Endothelial cell of umbilical vein (primary cell): ENCODE measurements around the gene FHIT. TPM values are rescaled to one million over a fixed set of nuclear protein-coding genes. Genes with fewer than 3 reads are reported as not detected.
"Not testable (repeated sequence)": the region's sequence is repeated elsewhere in the genome, so short reads cannot be mapped to it uniquely, and the experiment has no call there.

Experiments used
- BruUV-seq: library from RNA; stranded (reverse); fragments of 400-500 nt; replicated peaks from 2 replicates; lab custom pipeline; 2021; lab: Mats Ljungman, UMichigan
- CTCF ChIA-PET: fragments of 300-600, 350-600 bp; sonication (Branson Sonifier 250); formaldehyde crosslinking; loops from one replicate; lab custom pipeline; 2021; ENCODE audit warnings: antibody characterized with exemption, inconsistent platforms; lab: Charles Lee
- POLR2A ChIA-PET: fragments of 300-600, 350-600 bp; sonication (Branson Sonifier 250); formaldehyde crosslinking; loops from one replicate; lab custom pipeline; 2021; ENCODE audit warnings: antibody characterized with exemption, inconsistent platforms; lab: Charles Lee
- DNase-seq: peaks from one replicate; pipeline ENCODE4 v3.0.0-alpha.2; 2011; ENCODE audit warnings: low read depth, low spot score
- FAIRE-seq: peaks from 2 replicates; lab custom pipeline; 2011; peaks lifted over from hg19 to GRCh38; lab: Jason Lieb, UNC
- H2AFZ ChIP-seq: 2 replicates; pipeline ENCODE4 v1.6.0; 2012; ENCODE audit warnings: low read depth, low read length, control low read depth, inconsistent platforms
- H3K27ac ChIP-seq: 2 replicates; pipeline ENCODE4 v1.5.1; 2011; ENCODE audit warnings: low read depth, mild to moderate bottlenecking, control low read depth, low read length, moderate library complexity; ENCODE audit not compliant: insufficient read depth
- H3K27me3 ChIP-seq, 2 experiments: 2 replicates each; pipeline versions ENCODE4 v1.6.0 to v1.6.1; 2011; ENCODE audit warnings: low read length in 2 of 2, mixed read lengths in 1 of 2; ENCODE audit not compliant: control insufficient read depth in 2 of 2, insufficient read depth in 2 of 2
- H3K36me3 ChIP-seq, 2 experiments: 2 replicates in 1 of 2; 3 replicates in 1 of 2; pipeline ENCODE4 v1.5.1; 2011; ENCODE audit warnings: low read length in 2 of 2, mild to moderate bottlenecking in 1 of 2, moderate library complexity in 1 of 2; ENCODE audit not compliant: control insufficient read depth in 2 of 2, insufficient read depth in 2 of 2; ENCODE audit errors: extremely low read depth in 1 of 2
- H3K4me1 ChIP-seq: 3 replicates; pipeline ENCODE4 v1.5.1; 2011; ENCODE audit warnings: mild to moderate bottlenecking, low read length; ENCODE audit not compliant: control insufficient read depth, insufficient read depth; ENCODE audit errors: extremely low read depth
- H3K4me2 ChIP-seq: 2 replicates; pipeline ENCODE4 v1.6.1; 2011; ENCODE audit warnings: low read length, control low read depth, mixed read lengths; ENCODE audit not compliant: insufficient read depth
- H3K4me3 ChIP-seq, 3 experiments: fragments of 200-600 bp in 1 of 3; sonication (generic), shearing (Covaris generic) in 1 of 3; replicated peaks in 1 of 3; 2 replicates each; pipeline ENCODE4 v1.5.1; 2011 to 2016; ENCODE audit warnings: control low read depth in 3 of 3, low read length in 3 of 3, mild to moderate bottlenecking in 2 of 3, inconsistent platforms in 1 of 3, low read depth in 1 of 3, moderate library complexity in 1 of 3; ENCODE audit not compliant: insufficient read depth in 1 of 3
- H3K79me2 ChIP-seq: 2 replicates; pipeline ENCODE4 v1.6.0; 2012; ENCODE audit warnings: low read length, inconsistent platforms; ENCODE audit not compliant: control insufficient read depth, insufficient read depth
- H3K9ac ChIP-seq: replicated peaks from 2 replicates; pipeline ENCODE3; 2011; ENCODE audit warnings: low read length, control low read depth; ENCODE audit not compliant: insufficient read depth; ENCODE audit errors: extremely low read depth
- H3K9me1 ChIP-seq: replicated peaks from 3 replicates; pipeline ENCODE4 v1.6.0; 2011; ENCODE audit warnings: mild to moderate bottlenecking, low read length; ENCODE audit not compliant: control insufficient read depth, insufficient read depth; ENCODE audit errors: extremely low read depth
- H3K9me3 ChIP-seq: replicated peaks from 2 replicates; pipeline ENCODE4 v1.5.1; 2012; ENCODE audit warnings: low read length, inconsistent platforms; ENCODE audit not compliant: control insufficient read depth, insufficient read depth
- H4K20me1 ChIP-seq: replicated peaks from 2 replicates; pipeline ENCODE3; 2011; ENCODE audit warnings: mild to moderate bottlenecking, low read length; ENCODE audit not compliant: control insufficient read depth, insufficient read depth; ENCODE audit errors: extremely low read depth
- CTCF ChIP-seq, 2 donors: IDR thresholded peaks; 1 replicate in 1 of 2; 2 replicates in 1 of 2; pipeline ENCODE4 v1.5.1; 2011; ENCODE audit warnings: low read length in 2 of 2, mild to moderate bottlenecking in 2 of 2, moderate library complexity in 2 of 2, control low read depth in 1 of 2, inconsistent platforms in 1 of 2, low read depth in 1 of 2; ENCODE audit not compliant: insufficient read depth in 1 of 2; ENCODE audit errors: extremely low read depth in 1 of 2
- EZH2 ChIP-seq: IDR thresholded peaks from 2 replicates; pipeline ENCODE4 v1.6.1; 2012; ENCODE audit warnings: borderline replicate concordance, low read depth, mild to moderate bottlenecking, moderate library complexity, low read length, inconsistent platforms; ENCODE audit not compliant: severe bottlenecking
- FOS ChIP-seq: IDR thresholded peaks from 2 replicates; pipeline ENCODE4 v1.6.1; 2011; ENCODE audit warnings: mild to moderate bottlenecking, low read length, moderate library complexity, borderline replicate concordance; ENCODE audit not compliant: insufficient read depth
- GATA2 ChIP-seq: IDR thresholded peaks from 2 replicates; pipeline ENCODE4 v1.7.0; 2011; ENCODE audit warnings: low read depth, mild to moderate bottlenecking, moderate library complexity, mixed read lengths, low read length; ENCODE audit not compliant: insufficient read length, insufficient read depth
- JUN ChIP-seq: IDR thresholded peaks from 2 replicates; pipeline ENCODE4 v1.6.1; 2011; ENCODE audit warnings: borderline replicate concordance, low read depth; ENCODE audit not compliant: insufficient read length, insufficient read depth
- MAX ChIP-seq: IDR thresholded peaks from 2 replicates; pipeline ENCODE4 v1.6.1; 2011; ENCODE audit not compliant: insufficient read depth, insufficient read length
- MYC ChIP-seq: IDR thresholded peaks from one replicate; pipeline ENCODE4 v1.6.1; 2011; ENCODE audit warnings: mild to moderate bottlenecking, low read depth, low read length
- POLR2A ChIP-seq: IDR thresholded peaks from 2 replicates; pipeline ENCODE4 v1.6.1; 2012; ENCODE audit warnings: low read depth, mild to moderate bottlenecking, control low read depth, low read length
- POLR2AphosphoS5 ChIP-seq: IDR thresholded peaks from 2 replicates; pipeline ENCODE4 v1.6.1; 2012; ENCODE audit warnings: low read depth, mild to moderate bottlenecking, control low read depth, low read length, moderate library complexity; ENCODE audit not compliant: insufficient read depth
- dilution Hi-C: fragments of 300-500 bp; cut with MboI; formaldehyde crosslinking; loops from one replicate; pipeline ENCODE4 v1.15.0; 2019; ENCODE audit warnings: low sequenced_read_pairs; ENCODE audit not compliant: extremely low pct_ligation_motif_present
- intact Hi-C: fragments of 100-400 bp; cut with micrococcal nuclease; formaldehyde crosslinking; loops from one replicate; pipeline ENCODE4 v1.10.0; 2022
- polyA plus RNA-seq, 4 experiments: library from polyadenylated mRNA; depleted of rRNA in 3 of 4; stranded (reverse) in 3 of 4; unstranded in 1 of 4; fragments of >200 nt; gene quantifications; 2 replicates each; pipeline versions ENCODE4 v1.2.1 to v1.2.3, GENCODE V29; 2011 to 2012; ENCODE audit warnings: missing spikeins in 1 of 4
- total RNA-seq: library from RNA; stranded (reverse); gene quantifications from 2 replicates; pipeline ENCODE4 v1.2.3, GENCODE V29; 2021

The FHIT gene
- total and polyA plus RNA-seq, 2 donors (not counting 3 experiments of a cell fraction or from before 2014, with no cell fraction given), result 0.47 to 2.2 TPM

DNA sequence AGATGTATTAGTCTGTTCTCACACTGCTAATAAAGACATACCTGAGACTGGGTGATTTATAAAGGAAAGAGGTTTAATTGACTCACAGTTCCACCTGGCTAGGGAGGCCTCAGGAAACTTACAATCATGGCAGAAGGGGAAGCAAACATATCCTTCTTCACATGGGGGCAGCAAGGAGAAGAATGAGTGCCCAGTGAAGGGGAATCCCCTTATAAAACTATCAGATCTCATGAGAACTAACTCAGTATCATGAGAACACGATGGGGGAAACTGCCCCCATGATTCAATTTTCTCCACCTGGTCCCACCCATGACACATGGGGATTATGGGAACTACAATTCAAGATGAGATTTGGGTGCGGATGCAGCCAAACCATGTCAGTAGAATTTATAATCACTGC is 1316.7 kb downstream of the FHIT start:
- BruUV-seq, DNase-seq, H2AFZ ChIP-seq, H3K27me3 ChIP-seq, H3K4me3 ChIP-seq, H3K27ac ChIP-seq, H3K4me2 ChIP-seq, POLR2A ChIA-PET, FAIRE-seq, intact Hi-C loops, H3K9ac ChIP-seq, H3K36me3 ChIP-seq, dilution Hi-C loops, H3K9me1 ChIP-seq, CTCF ChIA-PET, H4K20me1 ChIP-seq, H3K9me3 ChIP-seq, H3K79me2 ChIP-seq, H3K4me1 ChIP-seq: not testable (repeated sequence)

- BruUV-seq, result no TSS peak
- no peak for FAIRE-seq
- no peak overlapping the region for H3K9ac ChIP-seq
- no peaks in the 10 kb centered on the region for H4K20me1 ChIP-seq
- H3K4me1 ChIP-seq, result no peaks in the 10 kb centered on the region
- H2AFZ ChIP-seq, result no peak overlapping the region
- no peaks in the 10 kb centered on the region for H3K36me3 ChIP-seq
- DNase-seq, result no peak
- H3K9me1 ChIP-seq, result no peaks in the 10 kb centered on the region
- no peak overlapping the region for H3K4me2 ChIP-seq
- dilution Hi-C loops (no loop called here), intact Hi-C loops (no loop called here)
- H3K4me3 ChIP-seq, result no peak overlapping the region
- ChIA-PET CTCF (no interaction called here), POLR2A (no interaction called here)
- H3K9me3 ChIP-seq, result peaks cover 2% of the 10 kb centered on the region
- no peak overlapping the region for H3K27ac ChIP-seq
- no peaks in the 10 kb centered on the region for H3K79me2 ChIP-seq
- H3K27me3 ChIP-seq, result no peaks in the 10 kb centered on the region
- TF ChIP-seq POLR2AphosphoS5 (no peak), JUN (no peak), MYC (no peak), MAX (no peak), FOS (no peak), POLR2A (no peak), CTCF (IDR thresholded peaks at IDR 0.05; ENCODE audit: extremely low read depth in 1 of 2, insufficient read depth in 1 of 2, low read depth in 1 of 2, low read length in 2 of 2) (no peak), GATA2 (no peak), EZH2 (no peak)
Observed at GRCh38 chr3:59930170-59930569, 1321.1 kb downstream of the FHIT start.
